CD4-positive, alpha-beta T cell treated with Interleukin-12 subunit alpha and Interleukin-12 subunit beta, for 1 hour (primary cell): ENCODE results near the gene NMT1.

Experiments used
- DNase-seq: peaks from one replicate; pipeline ENCODE4 v3.0.0-alpha.2; 2020

The NMT1 gene

DNA sequence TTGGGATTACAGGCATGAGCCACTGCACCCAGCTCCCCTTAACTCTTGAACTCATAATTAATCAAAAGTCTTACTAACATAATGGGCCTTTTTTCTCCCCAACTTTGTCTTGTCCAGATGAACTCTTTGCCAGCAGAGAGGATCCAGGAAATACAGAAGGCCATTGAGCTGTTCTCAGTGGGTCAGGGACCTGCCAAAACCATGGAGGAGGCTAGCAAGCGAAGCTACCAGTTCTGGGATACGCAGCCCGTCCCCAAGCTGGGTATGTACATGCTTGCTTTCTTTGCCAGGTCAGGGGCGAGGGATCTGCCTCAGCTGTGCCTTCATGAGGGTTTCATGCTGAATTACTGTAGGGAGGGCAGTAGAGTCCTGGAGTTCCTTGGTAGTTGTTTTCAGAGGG is 25.3 kb downstream of the NMT1 start:
- DNase-seq = no peak

DNA sequence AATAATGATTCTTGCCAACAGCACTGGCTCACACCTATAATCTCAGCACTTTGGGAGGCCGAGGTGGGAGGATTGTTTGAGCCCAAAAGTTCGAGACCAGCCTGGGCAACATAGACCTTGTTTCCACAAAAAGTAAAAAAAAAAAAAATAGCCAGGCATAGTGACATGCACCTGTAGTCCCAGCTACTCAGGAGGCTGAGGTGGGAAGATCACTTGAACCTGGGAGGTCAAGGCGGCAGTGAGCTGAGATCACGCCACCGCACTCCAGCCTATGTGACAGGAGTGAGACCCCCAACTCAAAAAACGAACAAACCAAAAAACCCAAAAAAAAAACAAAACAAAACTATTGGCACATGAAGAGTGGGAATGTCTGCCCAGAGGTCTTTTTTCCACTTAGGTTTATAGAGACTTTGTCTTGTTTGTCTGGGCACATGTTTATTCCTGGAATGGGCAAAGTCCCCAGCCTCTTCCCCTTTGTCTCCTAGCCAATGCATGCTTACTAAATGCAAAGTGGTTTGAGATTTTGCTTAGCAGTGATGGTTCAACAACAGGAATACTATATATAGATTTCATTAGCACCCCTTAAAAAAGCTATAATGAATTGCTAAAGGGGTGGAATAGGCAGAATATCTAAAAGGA is 25.9 kb downstream of the NMT1 start:
- DNase-seq = no peak

DNA sequence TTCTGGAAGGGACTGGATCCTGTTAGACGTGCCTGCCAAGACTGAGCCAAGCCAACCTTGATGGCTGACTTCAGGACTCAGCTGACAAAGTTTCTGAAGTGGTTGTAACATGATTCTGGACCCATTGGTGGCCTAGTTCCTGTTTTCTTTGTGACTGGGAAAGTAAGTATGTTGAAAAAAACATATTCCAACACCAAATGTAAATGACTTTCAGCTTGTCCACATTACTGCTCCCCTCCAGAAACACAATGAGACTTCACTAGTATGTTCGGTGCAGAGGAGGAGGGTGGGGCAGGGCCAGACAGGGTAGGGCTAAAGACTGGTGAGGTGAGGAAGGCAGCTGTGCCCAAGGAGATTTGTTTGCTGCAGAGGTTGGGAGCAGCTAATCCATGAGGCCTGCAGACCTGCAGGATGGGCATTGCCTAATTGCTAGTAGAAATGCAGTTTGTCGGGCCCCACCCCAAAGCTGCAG is 26.4 kb downstream of the NMT1 start:
- DNase-seq = no peak

DNA sequence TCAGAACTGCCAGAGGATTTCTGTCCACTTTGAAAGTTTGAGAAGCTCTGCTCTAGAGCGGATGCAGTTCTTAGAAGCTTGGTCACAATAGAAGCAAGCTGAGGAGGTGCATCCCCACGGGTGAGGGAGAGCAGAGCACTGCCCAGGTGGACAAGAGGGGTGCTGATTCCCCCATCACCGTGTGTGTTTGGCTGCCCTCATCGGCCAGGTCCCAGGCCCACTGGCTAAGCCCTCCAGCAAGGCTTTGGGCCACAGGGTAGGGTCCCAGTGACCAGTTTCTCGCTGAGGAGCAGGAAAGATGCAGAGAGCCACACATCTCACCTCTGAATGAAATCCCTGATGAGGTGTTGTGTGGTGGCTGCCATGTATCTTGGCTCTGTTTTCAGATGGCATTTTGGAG is 26.9 kb downstream of the NMT1 start:
- DNase-seq = no peak

DNA sequence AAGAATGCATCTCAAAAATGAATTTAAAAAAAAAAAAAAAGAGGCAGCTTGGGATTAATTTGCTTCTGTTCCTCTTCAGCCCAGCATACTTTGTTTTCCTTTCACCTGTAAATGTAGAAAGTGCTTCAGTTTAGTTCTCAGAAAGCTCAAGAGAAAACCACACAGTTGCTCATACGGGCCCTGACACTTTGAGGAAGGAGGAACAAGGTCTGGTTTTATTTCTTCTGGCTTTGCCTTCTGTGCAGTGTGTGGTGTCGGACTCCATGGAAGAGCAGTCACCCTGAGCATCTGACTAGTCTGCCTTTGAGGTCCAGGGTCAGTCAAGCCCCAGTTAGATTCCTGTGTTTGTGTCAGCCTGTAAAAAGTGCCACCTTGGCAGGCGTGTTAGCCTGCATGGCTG is 27.6 kb downstream of the NMT1 start:
- DNase-seq = no peak

DNA sequence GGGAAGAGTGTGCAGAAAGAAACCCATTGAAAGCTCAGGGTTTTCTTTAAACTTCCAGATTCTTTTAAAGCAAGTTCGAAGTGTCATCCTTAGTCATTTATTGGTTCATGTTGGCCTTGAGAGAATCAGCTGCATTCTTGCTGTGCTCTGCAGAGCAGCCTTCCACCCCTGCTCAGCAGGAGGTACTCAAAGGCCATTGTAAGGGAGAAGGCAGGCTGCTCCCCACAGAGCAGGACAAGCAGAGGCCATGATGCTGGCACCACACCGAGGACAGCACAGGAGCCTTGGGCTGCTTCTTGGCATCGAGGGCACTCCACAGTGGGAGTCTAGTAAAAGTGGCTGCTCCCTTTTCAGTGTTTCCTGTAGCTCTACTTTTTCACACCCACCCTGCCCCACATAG is 29.6 kb downstream of the NMT1 start:
- DNase-seq = no peak

DNA sequence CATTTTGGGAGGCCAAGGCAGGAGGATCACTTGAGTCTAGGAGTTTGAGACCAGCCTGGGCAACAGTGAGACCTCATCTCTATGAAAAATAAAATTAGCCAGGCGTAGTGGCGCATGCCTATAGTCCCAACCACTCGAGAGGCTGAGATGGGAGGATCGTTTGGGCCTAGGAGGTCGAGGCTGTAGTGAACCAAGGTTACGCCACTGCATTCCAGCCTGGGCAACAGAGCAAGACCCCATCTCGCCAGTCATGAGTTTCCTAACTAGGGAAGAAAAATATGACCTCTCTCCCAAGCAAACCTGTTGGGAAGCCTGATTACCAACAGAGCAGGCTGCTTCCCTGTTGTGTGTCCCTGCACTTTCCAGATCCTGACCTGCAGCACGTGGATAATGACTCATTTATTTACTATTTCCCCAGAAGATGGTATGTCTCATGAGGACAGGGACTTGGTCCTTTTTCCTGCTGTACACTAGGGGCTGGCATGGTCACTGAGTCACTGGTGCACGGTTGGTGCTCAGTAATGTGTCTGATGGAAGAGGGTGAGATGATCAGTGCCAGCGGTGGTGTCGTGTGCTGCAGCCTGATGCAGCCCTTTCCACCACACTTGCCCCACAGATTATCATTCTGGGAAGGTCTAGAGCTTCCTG is 30.8 kb downstream of the NMT1 start:
- DNase-seq = no peak

DNA sequence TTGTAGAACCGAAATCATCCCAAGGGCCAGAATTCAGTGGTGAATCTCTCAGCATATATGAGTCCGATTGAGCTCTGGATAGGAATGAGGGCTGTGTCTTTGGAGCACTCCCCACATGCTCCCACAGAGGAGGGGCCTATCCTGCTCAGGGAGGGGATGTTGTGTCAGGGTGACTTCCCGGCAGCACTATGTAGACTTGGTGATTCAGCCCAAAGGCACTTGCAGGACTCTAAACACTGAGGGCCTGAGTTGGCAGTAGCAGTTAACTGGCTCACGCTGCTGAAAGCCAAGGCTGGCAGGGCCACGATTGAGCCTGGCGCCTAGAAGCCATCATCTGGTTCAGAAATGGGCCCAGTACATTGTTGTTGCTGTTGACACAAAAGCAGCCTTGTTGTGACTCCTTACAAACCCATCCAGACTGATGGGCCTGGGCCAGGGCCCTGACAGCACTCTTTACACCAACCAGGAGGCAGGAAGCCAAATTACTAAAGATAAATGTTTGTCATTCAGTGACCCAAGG is 31.9 kb downstream of the NMT1 start:
- no peak for DNase-seq

DNA sequence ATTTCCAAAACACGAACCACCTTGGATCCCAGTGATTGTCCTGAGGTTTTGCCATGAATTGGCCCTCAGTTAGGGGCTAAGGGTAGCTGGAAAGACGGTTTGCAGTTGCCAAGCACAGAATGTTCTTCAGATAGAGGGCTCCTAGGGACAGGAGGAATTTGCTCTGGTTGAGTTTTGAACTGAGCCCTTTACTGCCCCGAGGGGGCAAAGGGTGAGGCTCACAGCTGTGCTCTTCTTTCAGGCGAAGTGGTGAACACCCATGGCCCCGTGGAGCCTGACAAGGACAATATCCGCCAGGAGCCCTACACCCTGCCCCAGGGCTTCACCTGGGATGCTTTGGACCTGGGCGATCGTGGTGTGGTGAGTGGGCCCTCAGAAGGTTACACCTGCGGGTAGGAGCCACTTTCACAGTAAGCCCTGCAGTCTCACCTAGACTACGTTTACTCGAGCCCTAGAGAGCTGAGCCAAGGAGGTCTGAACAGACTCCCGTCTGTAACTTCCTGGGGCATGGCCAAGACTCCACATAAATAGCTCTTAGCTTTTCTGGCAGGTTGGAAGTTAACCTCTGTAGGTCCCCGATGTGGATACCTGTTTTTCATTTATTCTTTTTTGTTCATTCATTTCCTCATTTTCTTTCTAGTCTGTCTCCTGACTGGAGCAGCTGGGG is 32.5 kb downstream of the NMT1 start:
- no peak for DNase-seq

DNA sequence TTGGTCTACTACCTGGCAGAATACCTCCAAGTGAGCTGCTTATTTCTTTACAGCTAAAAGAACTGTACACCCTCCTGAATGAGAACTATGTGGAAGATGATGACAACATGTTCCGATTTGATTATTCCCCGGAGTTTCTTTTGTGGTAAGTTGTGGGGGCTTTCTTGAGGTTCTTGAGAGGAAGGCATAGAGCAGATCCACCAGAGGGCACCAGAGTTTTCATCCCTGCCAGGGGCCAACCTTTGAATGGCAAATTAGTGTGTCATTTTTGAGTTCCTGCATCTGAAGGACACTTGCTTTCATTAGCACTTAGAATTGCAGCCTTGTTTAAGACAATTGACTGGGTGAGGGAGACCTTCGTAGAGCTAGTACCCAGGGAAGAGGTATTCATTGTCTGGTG is 35.0 kb downstream of the NMT1 start:
- no peak for DNase-seq

DNA sequence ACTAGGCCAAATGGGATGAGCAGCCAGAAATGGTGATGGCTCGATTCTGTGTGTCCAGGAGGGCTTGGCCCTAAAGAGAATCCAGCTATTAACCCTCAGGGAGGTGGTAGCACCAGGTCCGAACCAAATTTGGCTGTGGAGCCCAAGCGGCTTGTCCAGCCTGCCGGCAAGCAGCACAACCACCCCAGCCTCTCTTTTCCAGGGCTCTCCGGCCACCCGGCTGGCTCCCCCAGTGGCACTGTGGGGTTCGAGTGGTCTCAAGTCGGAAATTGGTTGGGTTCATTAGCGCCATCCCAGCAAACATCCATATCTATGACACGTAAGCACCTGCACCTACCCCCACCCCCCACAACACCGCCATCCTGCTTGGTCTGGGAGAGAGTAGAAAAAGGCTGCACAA is 35.8 kb downstream of the NMT1 start:
- no peak for DNase-seq

DNA sequence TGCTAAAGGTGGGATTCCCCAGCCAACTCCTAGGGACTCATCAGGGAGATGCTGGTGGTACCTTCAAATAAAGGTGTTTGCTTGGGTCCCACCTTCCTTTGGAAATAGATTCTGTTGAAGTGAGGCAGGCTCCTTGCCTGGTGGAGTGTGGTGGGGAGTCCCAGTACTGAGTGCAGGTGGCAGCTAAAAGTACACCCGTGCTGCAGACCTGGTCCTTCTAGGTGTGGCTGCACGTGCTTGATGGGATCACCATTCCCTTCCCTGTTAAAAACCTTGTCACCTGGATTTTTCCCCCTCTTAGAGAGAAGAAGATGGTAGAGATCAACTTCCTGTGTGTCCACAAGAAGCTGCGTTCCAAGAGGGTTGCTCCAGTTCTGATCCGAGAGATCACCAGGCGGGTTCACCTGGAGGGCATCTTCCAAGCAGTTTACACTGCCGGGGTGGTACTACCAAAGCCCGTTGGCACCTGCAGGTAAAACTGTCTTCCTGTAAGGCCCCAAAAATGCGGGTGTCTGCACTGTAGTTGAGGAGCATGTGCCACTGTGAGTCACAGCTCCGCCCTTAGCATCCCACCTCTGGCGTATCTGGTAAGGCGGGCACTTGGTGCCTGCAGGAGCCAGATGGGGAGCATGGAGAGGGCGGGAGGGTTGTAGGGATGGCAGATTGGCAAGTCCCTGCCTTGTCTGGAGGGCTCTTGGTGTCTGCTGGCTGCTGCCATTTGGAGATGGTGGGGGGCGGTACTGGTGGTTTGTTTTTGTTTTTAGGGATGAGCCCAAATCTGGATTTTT is 37.2 kb downstream of the NMT1 start:
- no peak for DNase-seq

DNA sequence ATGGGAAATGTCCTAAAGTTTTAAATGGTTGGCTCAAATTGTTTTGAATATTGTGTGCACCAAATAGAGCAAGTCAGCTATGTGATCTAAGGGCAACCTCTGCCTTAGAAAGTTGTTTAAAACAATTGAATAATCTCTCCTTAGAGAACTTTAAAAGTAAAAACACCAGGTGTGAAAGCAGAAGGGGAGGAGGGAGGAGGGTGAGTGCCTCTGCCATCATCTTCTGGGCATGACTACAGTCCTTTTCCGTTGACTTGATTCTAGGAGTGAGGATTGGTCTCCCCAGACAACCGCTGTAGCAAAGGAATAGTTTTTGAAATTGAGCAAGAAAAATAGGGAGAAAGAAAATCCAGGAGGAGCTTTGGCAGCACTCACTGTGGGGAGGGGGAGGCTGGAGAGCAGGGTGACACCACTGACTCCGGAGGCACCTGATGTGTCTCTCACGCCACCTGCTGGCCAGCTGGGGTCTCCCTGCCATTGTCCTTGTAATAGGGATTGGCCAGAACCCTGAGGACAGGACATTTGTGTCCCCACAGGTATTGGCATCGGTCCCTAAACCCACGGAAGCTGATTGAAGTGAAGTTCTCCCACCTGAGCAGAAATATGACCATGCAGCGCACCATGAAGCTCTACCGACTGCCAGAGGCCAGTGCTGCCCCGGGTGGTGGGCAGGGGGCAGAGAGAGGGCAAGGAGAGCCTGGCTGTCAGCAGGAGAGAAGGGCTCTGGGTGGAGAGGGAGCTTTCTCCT is 37.9 kb downstream of the NMT1 start:
- DNase-seq = peak; percentile 72

DNA sequence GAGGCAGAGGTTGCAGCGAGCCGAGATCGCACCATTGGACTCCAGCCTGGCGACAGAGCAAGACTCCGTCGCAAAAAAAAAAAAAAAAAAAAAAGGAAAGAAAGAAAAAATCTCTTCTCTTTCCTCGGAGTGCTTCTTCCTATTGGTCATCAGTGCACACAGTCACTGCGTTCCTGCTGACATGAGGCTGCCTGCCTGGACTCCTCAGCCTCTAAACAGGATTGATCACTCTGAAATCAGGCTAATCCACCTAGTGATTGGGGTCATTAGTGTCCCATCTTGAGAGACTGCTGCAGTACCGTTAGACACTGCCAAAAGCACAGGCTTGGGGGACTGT is 40.4 kb downstream of the NMT1 start:
- no peak for DNase-seq

DNA sequence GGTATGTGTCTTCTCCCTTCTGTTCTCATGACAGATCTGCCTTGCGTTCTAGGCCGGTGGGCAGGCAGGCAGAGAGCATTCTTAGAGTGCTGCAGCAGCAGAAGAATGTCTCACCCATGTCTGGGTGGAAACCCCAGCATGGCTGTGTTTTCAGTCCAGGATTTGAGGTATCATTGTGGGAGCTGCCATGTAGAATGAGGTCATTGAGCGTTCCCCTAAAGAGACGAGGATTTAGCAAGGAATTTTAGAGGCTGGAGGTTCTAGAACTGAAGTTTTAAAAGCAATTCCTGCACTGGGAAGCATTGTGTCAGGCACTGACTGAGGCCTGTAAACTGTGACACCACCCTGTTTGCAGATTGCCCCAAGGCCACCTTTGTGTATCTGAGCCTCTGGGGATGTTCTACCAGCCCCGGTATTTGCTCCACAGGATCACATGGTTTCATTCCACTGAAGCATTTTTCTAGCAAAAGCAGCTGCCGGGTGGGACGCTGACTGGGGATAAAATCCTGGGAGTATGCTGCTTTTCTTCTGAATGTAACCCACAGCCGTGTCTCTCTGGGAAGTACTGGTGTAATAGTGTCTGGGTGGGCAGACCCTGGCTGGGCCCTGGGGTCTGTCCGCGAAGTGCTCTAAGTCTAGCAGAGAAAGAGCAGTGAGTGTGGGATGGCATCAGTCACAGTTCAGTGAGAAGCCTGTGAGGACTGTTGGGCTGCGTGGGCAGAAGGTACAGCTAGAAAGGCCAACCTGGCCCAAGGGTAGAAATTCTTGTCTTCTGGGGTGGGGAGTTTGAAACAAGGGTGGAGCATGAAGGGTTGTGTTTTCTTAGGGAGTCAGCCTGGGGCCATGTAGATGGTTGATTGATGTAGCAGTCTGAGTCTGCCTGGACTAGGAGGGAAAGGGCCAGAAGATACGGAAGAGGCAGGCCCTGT is 41.0 kb downstream of the NMT1 start:
- DNase-seq = no peak

DNA sequence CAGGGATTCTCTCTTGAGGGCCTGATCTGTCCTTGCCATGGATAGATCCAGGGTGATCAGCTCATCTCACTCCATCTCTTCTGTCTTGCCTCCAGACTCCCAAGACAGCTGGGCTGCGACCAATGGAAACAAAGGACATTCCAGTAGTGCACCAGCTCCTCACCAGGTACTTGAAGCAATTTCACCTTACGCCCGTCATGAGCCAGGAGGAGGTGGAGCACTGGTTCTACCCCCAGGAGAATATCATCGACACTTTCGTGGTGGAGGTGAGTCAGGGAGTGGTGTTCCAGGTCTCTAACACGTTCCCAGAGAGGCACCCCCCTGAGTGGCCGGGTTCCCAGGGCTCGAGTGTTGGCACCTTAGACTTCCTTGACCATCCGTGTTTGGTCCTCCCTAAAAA is 41.7 kb downstream of the NMT1 start:
- no peak for DNase-seq

DNA sequence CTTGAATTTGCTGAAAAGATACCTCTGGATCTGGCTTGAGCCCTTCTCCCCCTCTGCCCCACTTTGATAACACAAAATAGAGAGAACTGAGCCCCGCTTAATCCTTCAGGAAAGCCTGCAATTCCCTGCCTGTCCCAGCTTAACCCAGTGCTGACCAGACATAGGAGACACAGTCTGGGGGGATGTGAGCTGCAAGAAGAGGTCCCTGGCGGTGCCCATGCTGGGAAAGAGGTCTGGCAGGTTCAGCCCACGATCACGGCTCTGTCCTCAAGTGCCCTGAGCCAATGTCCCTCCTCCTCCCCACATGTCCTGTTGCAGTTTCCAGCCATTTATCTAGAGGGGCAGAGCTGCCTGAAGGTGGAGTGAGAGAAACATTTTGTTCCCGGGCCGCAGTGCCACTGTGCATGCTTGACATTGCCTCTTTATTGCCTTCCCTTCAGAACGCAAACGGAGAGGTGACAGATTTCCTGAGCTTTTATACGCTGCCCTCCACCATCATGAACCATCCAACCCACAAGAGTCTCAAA is 42.2 kb downstream of the NMT1 start:
- no peak for DNase-seq

DNA sequence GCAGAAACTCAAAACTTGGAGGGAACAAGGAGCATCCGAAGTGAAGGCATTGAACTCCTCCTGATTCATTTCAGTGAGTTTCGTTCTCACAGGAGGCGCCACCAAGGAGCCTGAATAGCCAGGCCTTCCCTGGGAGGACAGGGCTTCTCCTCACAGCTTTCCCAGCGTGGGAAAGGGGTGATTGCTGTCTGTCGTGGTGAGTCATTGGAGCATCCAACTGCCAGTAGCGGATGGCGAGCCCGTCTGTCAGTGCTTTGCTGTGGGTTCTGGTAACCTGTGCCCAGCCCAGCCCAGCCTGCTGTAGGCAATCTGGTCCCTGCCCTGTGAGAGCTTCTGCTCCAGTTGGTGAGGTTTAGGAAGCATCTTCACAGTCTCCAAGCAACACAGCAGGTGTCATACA is 42.9 kb downstream of the NMT1 start:
- DNase-seq = no peak

DNA sequence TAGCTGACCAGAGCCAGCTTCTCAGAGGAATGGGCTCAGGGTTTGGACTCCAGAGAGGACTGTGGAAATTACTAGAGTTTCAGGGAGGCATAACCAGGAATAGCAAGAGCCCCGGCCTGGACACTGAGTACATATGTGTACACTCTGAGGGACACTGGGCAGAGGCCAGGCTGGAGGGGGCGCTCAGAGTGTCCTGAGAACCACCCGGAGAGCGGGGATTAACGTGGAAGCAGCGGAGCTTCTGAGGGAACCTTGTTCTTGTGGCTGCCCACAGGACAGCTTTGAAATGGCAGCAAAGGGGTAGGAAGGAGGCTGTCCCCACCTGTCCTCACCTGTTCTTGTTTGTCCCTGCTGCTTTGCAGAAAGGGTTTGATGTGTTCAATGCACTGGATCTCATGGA is 43.4 kb downstream of the NMT1 start:
- DNase-seq = no peak

DNA sequence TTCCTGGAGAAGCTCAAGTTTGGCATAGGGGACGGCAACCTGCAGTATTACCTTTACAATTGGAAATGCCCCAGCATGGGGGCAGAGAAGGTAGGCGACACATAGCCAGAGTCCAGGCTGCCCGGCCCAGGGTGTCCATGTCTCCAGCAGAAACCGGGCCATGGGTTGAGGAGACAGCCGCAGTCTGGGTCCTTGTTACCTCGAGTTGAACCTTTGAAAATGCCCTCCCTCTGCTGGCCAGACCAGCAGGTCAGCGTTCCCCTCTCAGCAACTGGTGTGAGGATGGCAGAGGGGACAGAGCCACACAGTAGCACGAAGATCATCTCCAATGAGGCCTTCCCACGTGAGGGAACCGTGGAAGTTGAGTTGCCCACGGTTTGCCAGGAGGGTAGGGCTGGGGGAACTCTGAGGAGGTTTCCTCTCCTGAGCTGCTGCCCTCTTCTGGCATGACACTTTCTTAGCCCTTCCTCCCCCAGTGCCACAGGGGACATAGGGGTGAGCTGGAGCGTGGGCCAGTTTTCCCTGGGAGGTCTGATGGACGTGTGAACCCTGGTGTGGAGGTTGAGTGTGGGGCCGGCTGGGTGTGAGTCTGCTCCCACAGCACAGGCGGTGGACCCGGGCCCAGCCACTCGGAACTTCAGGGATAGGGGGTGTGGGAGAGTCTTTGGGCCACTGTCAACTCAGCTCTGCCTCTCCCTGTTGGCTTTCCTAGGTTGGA is 43.9 kb downstream of the NMT1 start:
- DNase-seq = no peak

DNA sequence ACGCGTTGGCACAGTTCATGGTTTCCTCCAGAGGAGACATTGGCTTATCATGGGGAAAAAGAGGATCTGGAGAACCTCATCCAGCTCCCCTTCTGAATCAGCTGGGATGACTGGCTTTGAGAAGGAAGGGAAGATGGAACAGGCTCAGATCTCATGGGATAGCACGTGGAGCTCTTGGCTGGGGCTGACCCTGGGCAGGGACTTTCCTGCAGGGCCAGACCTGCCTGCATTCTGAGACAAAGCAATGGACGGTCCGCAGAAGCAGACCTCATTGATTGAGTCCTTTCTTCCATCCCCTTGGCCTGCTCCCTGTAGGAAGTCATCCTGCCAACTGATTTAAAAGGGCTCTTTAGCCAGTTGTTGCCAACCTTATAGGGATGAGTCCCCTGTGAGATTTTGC is 45.0 kb downstream of the NMT1 start:
- DNase-seq = no peak
